ENCODE measurements around the gene ADAP1.

The ADAP1 gene

GRCh38 chr7:889025-889390 lies 65.5 kb downstream of the ADAP1 start (continued):
- TF ChIP-seq, protein P1, sequence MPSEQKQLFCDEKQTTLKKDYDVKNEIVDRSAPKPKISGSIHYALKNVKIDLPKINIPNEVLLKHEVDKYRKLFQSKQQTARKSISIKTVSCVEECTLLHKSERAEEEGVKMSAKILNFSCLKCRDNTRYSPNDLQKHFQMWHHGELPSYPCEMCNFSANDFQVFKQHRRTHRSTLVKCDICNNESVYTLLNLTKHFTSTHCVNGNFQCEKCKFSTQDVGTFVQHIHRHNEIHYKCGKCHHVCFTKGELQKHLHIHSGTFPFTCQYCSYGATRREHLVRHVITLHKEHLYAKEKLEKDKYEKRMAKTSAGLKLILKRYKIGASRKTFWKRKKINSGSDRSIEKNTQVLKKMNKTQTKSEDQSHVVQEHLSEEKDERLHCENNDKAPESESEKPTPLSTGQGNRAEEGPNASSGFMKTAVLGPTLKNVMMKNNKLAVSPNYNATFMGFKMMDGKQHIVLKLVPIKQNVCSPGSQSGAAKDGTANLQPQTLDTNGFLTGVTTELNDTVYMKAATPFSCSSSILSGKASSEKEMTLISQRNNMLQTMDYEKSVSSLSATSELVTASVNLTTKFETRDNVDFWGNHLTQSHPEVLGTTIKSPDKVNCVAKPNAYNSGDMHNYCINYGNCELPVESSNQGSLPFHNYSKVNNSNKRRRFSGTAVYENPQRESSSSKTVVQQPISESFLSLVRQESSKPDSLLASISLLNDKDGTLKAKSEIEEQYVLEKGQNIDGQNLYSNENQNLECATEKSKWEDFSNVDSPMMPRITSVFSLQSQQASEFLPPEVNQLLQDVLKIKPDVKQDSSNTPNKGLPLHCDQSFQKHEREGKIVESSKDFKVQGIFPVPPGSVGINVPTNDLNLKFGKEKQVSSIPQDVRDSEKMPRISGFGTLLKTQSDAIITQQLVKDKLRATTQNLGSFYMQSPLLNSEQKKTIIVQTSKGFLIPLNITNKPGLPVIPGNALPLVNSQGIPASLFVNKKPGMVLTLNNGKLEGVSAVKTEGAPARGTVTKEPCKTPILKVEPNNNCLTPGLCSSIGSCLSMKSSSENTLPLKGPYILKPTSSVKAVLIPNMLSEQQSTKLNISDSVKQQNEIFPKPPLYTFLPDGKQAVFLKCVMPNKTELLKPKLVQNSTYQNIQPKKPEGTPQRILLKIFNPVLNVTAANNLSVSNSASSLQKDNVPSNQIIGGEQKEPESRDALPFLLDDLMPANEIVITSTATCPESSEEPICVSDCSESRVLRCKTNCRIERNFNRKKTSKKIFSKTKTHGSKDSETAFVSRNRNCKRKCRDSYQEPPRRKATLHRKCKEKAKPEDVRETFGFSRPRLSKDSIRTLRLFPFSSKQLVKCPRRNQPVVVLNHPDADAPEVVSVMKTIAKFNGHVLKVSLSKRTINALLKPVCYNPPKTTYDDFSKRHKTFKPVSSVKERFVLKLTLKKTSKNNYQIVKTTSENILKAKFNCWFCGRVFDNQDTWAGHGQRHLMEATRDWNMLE (tag by site-specific recombination; conservative IDR thresholded peaks at IDR 0.05; ENCODE audit: low read depth), result no peak
- TF ChIP-seq TSHZ1 (tag by site-specific recombination; IDR thresholded peaks at IDR 0.05; ENCODE audit: borderline replicate concordance), result no peak

GRCh38 chr7:888081-889024 lies 66.1 kb downstream of the ADAP1 start:
- ChIA-PET POLR2A (no interaction called here), CTCF (no interaction called here)
- Histone ChIP-seq H3K36me3 (ENCODE audit: control insufficient read depth in 2 of 2, insufficient read depth in 1 of 2, low read length in 2 of 2) (peaks cover 17 to 70% of the 10 kb centered on the region in 2 experiments; a peak in 2 of 3 replicates), H3K27ac (ENCODE audit: extremely low read depth, low read depth, low read length) (no peak overlapping the region), H3K4me1 (ENCODE audit: control insufficient read depth, insufficient read depth, low read length) (no peaks in the 10 kb centered on the region), H3K4me3 (ENCODE audit: low read depth, low read length) (no peak overlapping the region), H3K9me3 (ENCODE audit: control insufficient read depth, insufficient read depth, low read depth, low read length) (no peaks in the 10 kb centered on the region)
- no peak for TF ChIP-seq ZNF24 (tag by site-specific recombination; IDR thresholded peaks at IDR 0.05)
- TF ChIP-seq, protein P2, sequence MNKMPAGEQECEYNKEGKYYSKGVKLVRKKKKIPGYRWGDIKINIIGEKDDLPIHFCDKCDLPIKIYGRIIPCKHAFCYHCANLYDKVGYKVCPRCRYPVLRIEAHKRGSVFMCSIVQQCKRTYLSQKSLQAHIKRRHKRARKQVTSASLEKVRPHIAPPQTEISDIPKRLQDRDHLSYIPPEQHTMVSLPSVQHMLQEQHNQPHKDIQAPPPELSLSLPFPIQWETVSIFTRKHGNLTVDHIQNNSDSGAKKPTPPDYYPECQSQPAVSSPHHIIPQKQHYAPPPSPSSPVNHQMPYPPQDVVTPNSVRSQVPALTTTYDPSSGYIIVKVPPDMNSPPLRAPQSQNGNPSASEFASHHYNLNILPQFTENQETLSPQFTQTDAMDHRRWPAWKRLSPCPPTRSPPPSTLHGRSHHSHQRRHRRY (tag by site-specific recombination; IDR thresholded peaks at IDR 0.05), result no peak
- TF ChIP-seq OSR2 (tag by site-specific recombination; IDR thresholded peaks at IDR 0.05), result no peak
- no peak for TF ChIP-seq ZNF521 (tag by site-specific recombination; IDR thresholded peaks at IDR 0.05)
- no peak for TF ChIP-seq GLI4 (tag by site-specific recombination; IDR thresholded peaks at IDR 0.05)
- TF ChIP-seq ZNF223 (tag by site-specific recombination; IDR thresholded peaks at IDR 0.05), result no peak
- TF ChIP-seq YY1 (tag by site-specific recombination; IDR thresholded peaks at IDR 0.05), result no peak

DNA sequence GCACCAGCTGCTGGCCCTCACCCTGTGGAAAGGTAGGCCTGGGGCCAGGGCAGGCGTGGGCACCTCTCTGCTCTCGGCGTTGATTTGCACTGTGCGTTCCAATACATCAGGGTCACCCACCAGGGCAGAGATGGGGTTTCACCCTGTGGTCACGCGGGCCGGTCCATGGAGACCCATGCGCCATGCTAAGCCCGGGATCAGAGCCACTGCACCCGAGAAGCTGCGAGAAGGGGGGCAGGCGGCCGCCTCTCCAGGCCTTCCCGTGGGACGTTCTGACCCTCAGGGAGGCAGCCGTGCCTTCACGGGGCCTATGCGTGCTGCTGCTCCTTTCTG lies 67.0 kb downstream of the ADAP1 start:
- TF ChIP-seq ZNF777 (tag by site-specific recombination; IDR thresholded peaks at IDR 0.05; ENCODE audit: borderline replicate concordance) (no peak), ZEB2 (tag by site-specific recombination; IDR thresholded peaks at IDR 0.05) (no peak), KLF1 (tag by site-specific recombination; IDR thresholded peaks at IDR 0.05) (no peak), KLF10 (tag by site-specific recombination; IDR thresholded peaks at IDR 0.05) (no peak), ZNF529 (tag by site-specific recombination; IDR thresholded peaks at IDR 0.05; ENCODE audit: insufficient replicate concordance) (no peak), OSR2 (tag by site-specific recombination; IDR thresholded peaks at IDR 0.05) (no peak), TSHZ1 (tag by site-specific recombination; IDR thresholded peaks at IDR 0.05; ENCODE audit: borderline replicate concordance) (no peak), IKZF3 (tag by site-specific recombination; IDR thresholded peaks at IDR 0.05) (no peak)
- TF ChIP-seq, protein P3, sequence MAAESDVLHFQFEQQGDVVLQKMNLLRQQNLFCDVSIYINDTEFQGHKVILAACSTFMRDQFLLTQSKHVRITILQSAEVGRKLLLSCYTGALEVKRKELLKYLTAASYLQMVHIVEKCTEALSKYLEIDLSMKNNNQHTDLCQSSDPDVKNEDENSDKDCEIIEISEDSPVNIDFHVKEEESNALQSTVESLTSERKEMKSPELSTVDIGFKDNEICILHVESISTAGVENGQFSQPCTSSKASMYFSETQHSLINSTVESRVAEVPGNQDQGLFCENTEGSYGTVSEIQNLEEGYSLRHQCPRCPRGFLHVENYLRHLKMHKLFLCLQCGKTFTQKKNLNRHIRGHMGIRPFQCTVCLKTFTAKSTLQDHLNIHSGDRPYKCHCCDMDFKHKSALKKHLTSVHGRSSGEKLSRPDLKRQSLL (tag by site-specific recombination; IDR thresholded peaks at IDR 0.05), result no peak
- Histone ChIP-seq H3K9me3 (ENCODE audit: control insufficient read depth, insufficient read depth, low read depth, low read length) (no peaks in the 10 kb centered on the region), H3K27ac (ENCODE audit: extremely low read depth, low read depth, low read length) (no peak overlapping the region), H3K4me3 (ENCODE audit: low read depth, low read length) (no peak overlapping the region), H3K36me3 (ENCODE audit: control insufficient read depth in 2 of 2, insufficient read depth in 1 of 2, low read length in 2 of 2) (peaks cover 8 to 61% of the 10 kb centered on the region in 2 experiments; a peak in 2 of 3 replicates), H3K4me1 (ENCODE audit: control insufficient read depth, insufficient read depth, low read length) (no peaks in the 10 kb centered on the region)
- ChIA-PET CTCF (no interaction called here), POLR2A (no interaction called here)
